H9 (cell line): ENCODE data around the gene VWC2L. TPM values are rescaled to one million over a fixed set of nuclear protein-coding genes. Genes with fewer than 3 reads are reported as not detected.

Experiments
- DNase-seq: peaks from one replicate; pipeline ENCODE4 v3.0.0-alpha.2; 2017
- H2AFZ ChIP-seq: one replicate; pipeline ENCODE4 v1.6.1; 2013; ENCODE audit warnings: mild to moderate bottlenecking, low read length, control low read depth, moderate library complexity
- H2AK5ac ChIP-seq: 2 replicates; pipeline ENCODE4 v1.6.1; 2013; ENCODE audit warnings: low read length, control low read depth, mixed read lengths; ENCODE audit not compliant: insufficient read length
- H2BK120ac ChIP-seq: one replicate; pipeline ENCODE4 v1.6.1; 2013; ENCODE audit warnings: low read depth, mild to moderate bottlenecking, low read length, control low read depth, inconsistent platforms; ENCODE audit not compliant: poor library complexity, severe bottlenecking
- H2BK12ac ChIP-seq: 2 replicates; pipeline ENCODE4 v1.6.1; 2013; ENCODE audit warnings: low read length, control low read depth, mixed read lengths, low read depth; ENCODE audit not compliant: insufficient read length
- H2BK15ac ChIP-seq: 2 replicates; pipeline ENCODE4 v1.6.1; 2013; ENCODE audit warnings: low read depth, low read length, control low read depth
- H2BK20ac ChIP-seq: one replicate; pipeline ENCODE4 v1.6.1; 2013; ENCODE audit warnings: low read depth, mild to moderate bottlenecking, low read length, control low read depth, inconsistent platforms; ENCODE audit not compliant: poor library complexity, severe bottlenecking
- H2BK5ac ChIP-seq: 2 replicates; pipeline ENCODE4 v1.6.1; 2013; ENCODE audit warnings: low read length, control low read depth, mixed read lengths; ENCODE audit not compliant: insufficient read length
- H3K14ac ChIP-seq: 2 replicates; pipeline ENCODE4 v1.6.1; 2013; ENCODE audit warnings: low read length, control low read depth; ENCODE audit not compliant: insufficient read depth
- H3K18ac ChIP-seq: 2 replicates; pipeline ENCODE4 v1.6.1; 2013; ENCODE audit warnings: low read depth, mild to moderate bottlenecking, mixed read lengths, low read length, control low read depth; ENCODE audit not compliant: insufficient read length
- H3K23ac ChIP-seq: 2 replicates; pipeline ENCODE4 v1.6.1; 2013; ENCODE audit warnings: low read length, control low read depth, mixed read lengths, low read depth; ENCODE audit not compliant: insufficient read length
- H3K23me2 ChIP-seq: 2 replicates; pipeline ENCODE4 v1.6.1; 2013; ENCODE audit warnings: low read depth, mild to moderate bottlenecking, mixed read lengths, low read length, control low read depth; ENCODE audit not compliant: insufficient read length, poor library complexity, severe bottlenecking
- H3K27ac ChIP-seq: 2 replicates; pipeline ENCODE4 v1.5.1; 2013; ENCODE audit warnings: low read length, control low read depth, mixed read lengths, low read depth; ENCODE audit not compliant: insufficient read length
- H3K27me3 ChIP-seq: 2 replicates; pipeline ENCODE4 v1.6.1; 2013; ENCODE audit warnings: low read length, control low read depth, inconsistent platforms; ENCODE audit not compliant: insufficient read depth
- H3K4ac ChIP-seq: 2 replicates; pipeline ENCODE4 v1.6.1; 2013; ENCODE audit warnings: low read depth, mild to moderate bottlenecking, control low read depth, inconsistent platforms, low read length, moderate library complexity
- H3K4me1 ChIP-seq: 2 replicates; pipeline ENCODE4 v1.6.1; 2013; ENCODE audit warnings: low read length, control low read depth, inconsistent platforms; ENCODE audit not compliant: insufficient read depth
- H3K4me2 ChIP-seq: 2 replicates; pipeline ENCODE4 v1.6.1; 2013; ENCODE audit warnings: low read length, control low read depth, mixed read lengths; ENCODE audit not compliant: insufficient read length, insufficient read depth
- H3K56ac ChIP-seq: 2 replicates; pipeline ENCODE4 v1.6.1; 2013; ENCODE audit warnings: low read depth, mild to moderate bottlenecking, mixed read lengths, low read length, control low read depth; ENCODE audit not compliant: insufficient read length
- H3K79me1 ChIP-seq: 2 replicates; pipeline ENCODE4 v1.6.1; 2013; ENCODE audit warnings: low read depth, mild to moderate bottlenecking, moderate library complexity, low read length, control low read depth, inconsistent platforms; ENCODE audit not compliant: insufficient read depth, poor library complexity, severe bottlenecking
- H3K79me2 ChIP-seq: 2 replicates; pipeline ENCODE4 v1.6.1; 2013; ENCODE audit warnings: low read length, control low read depth, inconsistent platforms; ENCODE audit not compliant: insufficient read depth
- H3K9ac ChIP-seq: 2 replicates; pipeline ENCODE4 v1.6.1; 2013; ENCODE audit warnings: low read length, control low read depth, mixed read lengths; ENCODE audit not compliant: insufficient read length; ENCODE audit errors: extremely low read depth
- H3K9me3 ChIP-seq: one replicate; pipeline ENCODE4 v1.6.1; 2013; ENCODE audit warnings: low read depth, low read length, inconsistent platforms; ENCODE audit not compliant: control insufficient read depth
- H3T11ph ChIP-seq: one replicate; pipeline ENCODE4 v1.6.1; 2013; ENCODE audit warnings: mild to moderate bottlenecking, low read length, control low read depth, inconsistent platforms
- H4K20me1 ChIP-seq: one replicate; pipeline ENCODE4 v1.6.1; 2013; ENCODE audit not compliant: control insufficient read depth, insufficient read length, insufficient read depth
- H4K5ac ChIP-seq: 2 replicates; pipeline ENCODE4 v1.6.1; 2013; ENCODE audit warnings: low read depth, mild to moderate bottlenecking, mixed read lengths, low read length, control low read depth; ENCODE audit not compliant: insufficient read length
- H4K8ac ChIP-seq: replicated peaks from 2 replicates; pipeline ENCODE4 v1.6.1; 2013; ENCODE audit warnings: low read length, control low read depth, mixed read lengths, low read depth; ENCODE audit not compliant: insufficient read length
- H4K91ac ChIP-seq: 2 replicates; pipeline ENCODE4 v1.6.1; 2013; ENCODE audit warnings: low read depth, mild to moderate bottlenecking, moderate library complexity, mixed read lengths, low read length, control low read depth; ENCODE audit not compliant: insufficient read length
- H3K27ac Mint-ChIP-seq, 3 experiments: 2 replicates in 2 of 3; 3 replicates in 1 of 3; pipeline ENCODE4 v1.8.0; 2020 to 2021; ENCODE audit warnings: mixed read lengths in 3 of 3, mild to moderate bottlenecking in 1 of 3, moderate library complexity in 1 of 3
- H3K27me3 Mint-ChIP-seq: 2 replicates; pipeline ENCODE4 v1.8.0; 2021; ENCODE audit warnings: low read depth, mild to moderate bottlenecking, moderate library complexity, mixed read lengths
- H3K36me3 Mint-ChIP-seq, 3 experiments: 2 replicates in 2 of 3; 3 replicates in 1 of 3; pipeline ENCODE4 v1.8.0; 2020 to 2021; ENCODE audit warnings: low read depth in 3 of 3, mixed read lengths in 3 of 3; ENCODE audit not compliant: insufficient read depth in 1 of 3
- H3K4me1 Mint-ChIP-seq, 2 experiments: 2 replicates each; pipeline ENCODE4 v1.8.0; 2020; ENCODE audit warnings: mixed read lengths in 2 of 2
- H3K4me3 Mint-ChIP-seq, 2 experiments: 2 replicates in 1 of 2; 3 replicates in 1 of 2; pipeline ENCODE4 v1.8.0; 2020 to 2021; ENCODE audit warnings: mild to moderate bottlenecking in 2 of 2, mixed read lengths in 2 of 2, moderate library complexity in 1 of 2
- H3K9me3 Mint-ChIP-seq, 2 experiments: 2 replicates in 1 of 2; 3 replicates in 1 of 2; pipeline ENCODE4 v1.8.0; 2020; ENCODE audit warnings: mild to moderate bottlenecking in 2 of 2, mixed read lengths in 2 of 2, moderate library complexity in 1 of 2
- WGBS: extraction: QIAGEN DNeasy Blood & Tissue Kit; methylation state at CpG from one replicate; pipeline ENCODE4 v1.1.7; 2013; ENCODE audit warnings: missing lambda C conversion rate, low lambda C conversion rate, mixed read lengths; ENCODE audit not compliant: insufficient read length; ENCODE audit errors: extremely low coverage; 5-methylcytosine and 5-hydroxymethylcytosine counted together
- total RNA-seq: library from RNA; stranded (reverse); gene quantifications from 2 replicates; pipeline ENCODE4 v1.2.1, GENCODE V29; 2021
- TF ChIP-seq, protein P1 (sequence below): fragments of 200-600 bp; sonication (generic); conservative IDR thresholded peaks from 3 replicates; pipeline ENCODE4 v1.8.0; 2021; ENCODE audit warnings: antibody characterized with exemption, mild to moderate bottlenecking

The VWC2L gene
- total RNA-seq, 1 experiment from 2014 or later, result not detected

DNA sequence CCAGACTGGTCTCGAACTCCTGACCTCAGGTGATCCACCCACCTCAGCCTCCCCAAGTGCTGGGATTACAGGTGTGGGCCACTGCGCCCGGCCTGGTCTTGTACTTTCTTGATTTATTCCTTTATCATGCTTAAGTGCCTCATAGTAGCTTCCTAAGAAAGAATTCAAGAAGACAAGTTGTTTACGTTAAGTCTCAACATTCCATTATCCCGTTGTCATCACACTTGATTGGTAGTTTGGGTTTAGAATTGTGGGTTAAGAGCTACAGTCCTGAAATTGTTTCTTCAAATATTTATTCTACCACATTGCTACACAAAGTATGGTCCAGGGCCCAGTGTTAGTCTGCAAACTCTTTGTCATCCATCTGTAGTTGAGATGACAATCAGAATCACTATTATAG lies 194.0 kb downstream of the VWC2L start:
- Histone ChIP-seq H2AFZ (no peak overlapping the region), H3K23ac (no peak overlapping the region), H4K91ac (no peak overlapping the region), H3K27me3 (no peaks in the 10 kb centered on the region; the same call in 1 of the 2 replicates), H4K20me1 (no peaks in the 10 kb centered on the region), H2BK12ac (no peak overlapping the region), H2BK20ac (no peak overlapping the region), H4K8ac (no peak overlapping the region), H2BK15ac (no peak overlapping the region), H2AK5ac (no peak overlapping the region), H3K27ac (no peak overlapping the region), H2BK5ac (no peak overlapping the region), H3K4ac (no peak overlapping the region), H3K4me2 (no peak overlapping the region), H4K5ac (no peak overlapping the region), H3K9ac (no peak overlapping the region), H3K79me1 (no peaks in the 10 kb centered on the region), H2BK120ac (no peak overlapping the region), H3K23me2 (no peaks in the 10 kb centered on the region), H3K9me3 (no peaks in the 10 kb centered on the region), H3K14ac (no peak overlapping the region), H3K56ac (no peak overlapping the region), H3K18ac (no peak overlapping the region), H3T11ph (no peak overlapping the region), H3K4me1 (no peaks in the 10 kb centered on the region), H3K79me2 (no peaks in the 10 kb centered on the region)
- TF ChIP-seq, protein P1, sequence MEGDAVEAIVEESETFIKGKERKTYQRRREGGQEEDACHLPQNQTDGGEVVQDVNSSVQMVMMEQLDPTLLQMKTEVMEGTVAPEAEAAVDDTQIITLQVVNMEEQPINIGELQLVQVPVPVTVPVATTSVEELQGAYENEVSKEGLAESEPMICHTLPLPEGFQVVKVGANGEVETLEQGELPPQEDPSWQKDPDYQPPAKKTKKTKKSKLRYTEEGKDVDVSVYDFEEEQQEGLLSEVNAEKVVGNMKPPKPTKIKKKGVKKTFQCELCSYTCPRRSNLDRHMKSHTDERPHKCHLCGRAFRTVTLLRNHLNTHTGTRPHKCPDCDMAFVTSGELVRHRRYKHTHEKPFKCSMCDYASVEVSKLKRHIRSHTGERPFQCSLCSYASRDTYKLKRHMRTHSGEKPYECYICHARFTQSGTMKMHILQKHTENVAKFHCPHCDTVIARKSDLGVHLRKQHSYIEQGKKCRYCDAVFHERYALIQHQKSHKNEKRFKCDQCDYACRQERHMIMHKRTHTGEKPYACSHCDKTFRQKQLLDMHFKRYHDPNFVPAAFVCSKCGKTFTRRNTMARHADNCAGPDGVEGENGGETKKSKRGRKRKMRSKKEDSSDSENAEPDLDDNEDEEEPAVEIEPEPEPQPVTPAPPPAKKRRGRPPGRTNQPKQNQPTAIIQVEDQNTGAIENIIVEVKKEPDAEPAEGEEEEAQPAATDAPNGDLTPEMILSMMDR, result no peak
- Mint-ChIP-seq H3K36me3 (no peaks in the 10 kb centered on the region), H3K27ac (peak overlapping the region in 1 of 3 experiments; percentile 17; a peak in 2 of 7 replicates), H3K27me3 (peaks cover 40% of the 10 kb centered on the region), H3K4me1 (peaks cover 0 to 3% of the 10 kb centered on the region in 2 experiments; a peak in 1 of 4 replicates), H3K9me3 (no peaks in the 10 kb centered on the region), H3K4me3 (no peak overlapping the region)
- no CpG with 5 or more reads among the region's 5 CpGs for WGBS
- no peak for DNase-seq
